Peyer's patch (tissue), 4 donors: ENCODE results near the gene AXIN1. TPM values are rescaled to one million over a fixed set of nuclear protein-coding genes. Genes with fewer than 3 reads are reported as not detected.

ENCODE experiments used
- DNase-seq, 3 donors: peaks; one replicate each; pipeline ENCODE4 v3.0.0-alpha.2; 2017 to 2019
- H3K27ac ChIP-seq, 4 donors: fragments of 200-600 bp; sonication (generic); one replicate each; pipeline ENCODE4 v1.5.1; 2016 to 2019
- H3K27me3 ChIP-seq, 2 donors: fragments of 200-600 bp; sonication (generic); one replicate each; pipeline ENCODE4 v1.5.1; 2019
- H3K36me3 ChIP-seq, 3 donors: fragments of 200-600 bp; sonication (generic); one replicate each; pipeline ENCODE4 v1.5.1; 2016 to 2019
- H3K4me1 ChIP-seq, 4 donors: fragments of 200-600 bp; sonication (generic); one replicate each; pipeline ENCODE4 v1.5.1; 2016 to 2019
- H3K4me3 ChIP-seq, 4 donors: fragments of 200-600 bp; sonication (generic); 1 replicate in 3 of 4; 2 replicates in 1 of 4; pipeline ENCODE4 v1.5.1; 2016 to 2019; ENCODE audit warnings: mild to moderate bottlenecking in 1 of 4
- H3K9me3 ChIP-seq, 4 donors: fragments of 200-600 bp; sonication (generic); one replicate each; pipeline ENCODE4 v1.5.1; 2016 to 2019; ENCODE audit warnings: mild to moderate bottlenecking in 1 of 4
- POLR2A ChIP-seq, 2 donors: fragments of 450-650 bp; IDR thresholded peaks; one replicate each; pipeline ENCODE4 v1.5.1; 2017; ENCODE audit warnings: antibody characterized with exemption in 2 of 2, mild to moderate bottlenecking in 2 of 2, moderate library complexity in 2 of 2
- total RNA-seq, 4 donors: library from RNA; depleted of rRNA; stranded (reverse); fragments of >200 nt; gene quantifications; one replicate each; pipeline ENCODE4 v1.1.0, GENCODE V29; 2016
- TF ChIP-seq, protein P1 (sequence below), 6 experiments: fragments of 450-650 bp in 4 of 6; fragments of 200-600 bp in 2 of 6; sonication (generic) in 1 of 6; IDR thresholded peaks; one replicate each; pipeline ENCODE4 v1.5.1; 2017 to 2019; ENCODE audit warnings: antibody characterized with exemption in 6 of 6, mild to moderate bottlenecking in 3 of 6, moderate library complexity in 1 of 6

The AXIN1 gene
- total RNA-seq, 4 donors from 2014 or later = 31.4 to 47.2 (median 37.3) TPM

GRCh38 chr16:361341-361871, 8.9 kb upstream of the AXIN1 start:
- Histone ChIP-seq H3K4me1 (peaks cover 0 to 4% (median 2%) of the 10 kb centered on the region in 4 donors), H3K27ac (no peak overlapping the region), H3K9me3 (no peaks in the 10 kb centered on the region), H3K36me3 (no peaks in the 10 kb centered on the region), H3K4me3 (no peak overlapping the region), H3K27me3 (no peaks in the 10 kb centered on the region)
- no peak for TF ChIP-seq POLR2A (IDR thresholded peaks at IDR 0.05)
- TF ChIP-seq, protein P1, sequence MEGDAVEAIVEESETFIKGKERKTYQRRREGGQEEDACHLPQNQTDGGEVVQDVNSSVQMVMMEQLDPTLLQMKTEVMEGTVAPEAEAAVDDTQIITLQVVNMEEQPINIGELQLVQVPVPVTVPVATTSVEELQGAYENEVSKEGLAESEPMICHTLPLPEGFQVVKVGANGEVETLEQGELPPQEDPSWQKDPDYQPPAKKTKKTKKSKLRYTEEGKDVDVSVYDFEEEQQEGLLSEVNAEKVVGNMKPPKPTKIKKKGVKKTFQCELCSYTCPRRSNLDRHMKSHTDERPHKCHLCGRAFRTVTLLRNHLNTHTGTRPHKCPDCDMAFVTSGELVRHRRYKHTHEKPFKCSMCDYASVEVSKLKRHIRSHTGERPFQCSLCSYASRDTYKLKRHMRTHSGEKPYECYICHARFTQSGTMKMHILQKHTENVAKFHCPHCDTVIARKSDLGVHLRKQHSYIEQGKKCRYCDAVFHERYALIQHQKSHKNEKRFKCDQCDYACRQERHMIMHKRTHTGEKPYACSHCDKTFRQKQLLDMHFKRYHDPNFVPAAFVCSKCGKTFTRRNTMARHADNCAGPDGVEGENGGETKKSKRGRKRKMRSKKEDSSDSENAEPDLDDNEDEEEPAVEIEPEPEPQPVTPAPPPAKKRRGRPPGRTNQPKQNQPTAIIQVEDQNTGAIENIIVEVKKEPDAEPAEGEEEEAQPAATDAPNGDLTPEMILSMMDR (IDR thresholded peaks at IDR 0.05) = no peak
- no peak for DNase-seq

DNA sequence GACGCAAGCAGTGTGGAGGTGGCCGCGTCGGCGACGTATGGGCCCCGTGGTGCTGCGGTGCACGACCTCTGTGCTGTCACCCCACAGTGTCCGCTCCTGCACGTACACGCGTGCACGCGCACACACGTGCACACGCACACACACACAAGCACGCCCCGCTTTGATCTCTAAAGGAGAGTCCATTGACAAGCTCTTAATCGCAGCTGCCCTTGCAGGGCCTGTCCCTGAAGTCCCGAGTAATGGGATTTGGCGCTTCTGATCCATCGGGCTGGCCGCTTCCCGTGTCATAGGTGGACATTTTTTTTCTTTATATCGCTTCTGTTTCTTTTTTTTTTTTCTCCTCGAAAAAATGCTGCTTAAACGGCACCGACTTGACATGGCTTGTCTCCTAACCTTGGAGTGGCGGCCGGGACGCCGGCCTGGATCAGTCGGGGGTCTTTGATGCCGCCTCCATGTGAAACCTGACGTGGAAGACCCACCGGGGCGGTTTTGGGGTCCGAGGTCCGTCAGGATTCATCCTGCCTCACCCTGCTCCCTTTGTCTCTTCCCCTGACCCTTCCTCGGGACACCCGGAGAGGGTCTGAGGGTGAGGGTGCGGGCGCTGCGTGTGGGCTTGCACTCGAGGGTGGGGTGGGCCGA, 8.3 kb upstream of the AXIN1 start:
- no peaks in the 10 kb centered on the region for H3K36me3 ChIP-seq
- H3K4me3 ChIP-seq = no peak overlapping the region
- H3K27ac ChIP-seq = no peak overlapping the region
- no peaks in the 10 kb centered on the region for H3K27me3 ChIP-seq
- no peak for DNase-seq
- TF ChIP-seq POLR2A (IDR thresholded peaks at IDR 0.05) = no peak
- TF ChIP-seq, protein P1 (IDR thresholded peaks at IDR 0.05) = no peak
- no peaks in the 10 kb centered on the region for H3K9me3 ChIP-seq
- H3K4me1 ChIP-seq = peaks cover 0 to 4% (median 2%) of the 10 kb centered on the region in 4 donors

DNA sequence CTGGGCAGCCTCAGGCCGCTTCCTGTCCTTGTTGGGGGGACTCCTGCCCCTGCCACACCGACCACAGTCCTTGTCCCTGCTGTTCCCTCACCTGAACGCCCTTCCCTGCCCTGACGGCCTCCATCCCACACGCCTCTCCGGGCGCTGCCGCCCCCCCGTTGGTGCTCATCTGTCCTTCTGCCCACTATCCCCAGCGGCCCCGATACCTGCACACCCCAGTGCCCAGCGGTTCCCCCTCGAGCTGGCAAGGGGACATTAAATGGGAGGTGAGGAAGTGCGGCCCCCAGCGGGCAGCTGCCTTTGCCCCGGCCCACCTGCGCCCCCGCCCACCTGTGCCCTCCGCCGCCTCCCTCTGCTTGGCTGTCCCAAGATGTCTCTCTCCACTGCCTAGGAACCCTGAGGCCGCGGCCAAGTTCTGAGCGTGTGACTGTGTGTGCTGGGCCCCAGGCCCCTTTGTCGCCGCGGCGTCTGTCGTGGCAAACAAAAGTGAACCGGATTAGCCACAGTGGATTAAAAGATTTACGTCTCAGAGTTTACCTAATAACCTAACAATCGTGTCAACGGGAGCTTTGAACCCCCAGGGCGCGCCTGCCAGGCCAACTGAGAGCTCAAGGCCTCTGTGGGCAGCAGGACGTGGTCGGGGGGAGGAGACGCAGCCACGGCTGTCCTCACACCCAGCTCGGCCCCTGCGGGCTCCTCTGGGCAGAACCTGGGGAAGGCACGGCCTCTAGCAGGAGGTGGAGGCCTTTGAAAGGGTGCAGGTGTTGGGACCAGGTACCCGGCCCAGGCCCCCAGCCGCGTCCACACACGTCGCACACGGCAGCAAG, 7.6 kb upstream of the AXIN1 start:
- Histone ChIP-seq H3K4me3 (no peak overlapping the region), H3K27me3 (no peaks in the 10 kb centered on the region), H3K4me1 (peaks cover 0 to 4% (median 2%) of the 10 kb centered on the region in 4 donors), H3K36me3 (no peaks in the 10 kb centered on the region), H3K27ac (no peak overlapping the region), H3K9me3 (no peaks in the 10 kb centered on the region)
- TF ChIP-seq, protein P1 (IDR thresholded peaks at IDR 0.05) = no peak
- TF ChIP-seq POLR2A (IDR thresholded peaks at IDR 0.05) = no peak
- no peak for DNase-seq

- Histone ChIP-seq H3K4me3 (no peak overlapping the region), H3K36me3 (no peaks in the 10 kb centered on the region), H3K27ac (no peak overlapping the region)
These were observed 6.7 kb upstream of the AXIN1 start for GRCh38 chr16:359067-359763.

GRCh38 chr16:356741-357140, 4.2 kb upstream of the AXIN1 start:
- Histone ChIP-seq H3K27me3 (no peaks in the 10 kb centered on the region), H3K4me3 (no peak overlapping the region), H3K27ac (no peak overlapping the region), H3K9me3 (no peaks in the 10 kb centered on the region), H3K4me1 (peaks cover 0 to 6% (median 5%) of the 10 kb centered on the region in 4 donors), H3K36me3 (no peaks in the 10 kb centered on the region)
- TF ChIP-seq, protein P1 (IDR thresholded peaks at IDR 0.05) = no peak
- no peak for TF ChIP-seq POLR2A (IDR thresholded peaks at IDR 0.05)
- DNase-seq = no peak

More at GRCh38 chr16:359067-359763, 6.7 kb upstream of the AXIN1 start:
- DNase-seq = no peak
- Histone ChIP-seq H3K4me1 (peaks cover 0 to 4% (median 2%) of the 10 kb centered on the region in 4 donors), H3K9me3 (no peaks in the 10 kb centered on the region), H3K27me3 (no peaks in the 10 kb centered on the region)
- TF ChIP-seq, protein P1 (IDR thresholded peaks at IDR 0.05) = no peak
- TF ChIP-seq POLR2A (IDR thresholded peaks at IDR 0.05) = no peak
